ENCODE results near the gene ETS1.

GRCh38 chr11:128581561-128582272, 5.6 kb downstream of the ETS1 start:
- no peak for TF ChIP-seq SP1 (IDR thresholded peaks at IDR 0.05)
- TF ChIP-seq SUZ12 (IDR thresholded peaks at IDR 0.05), result no peak
- no peak for TF ChIP-seq CTBP1 (IDR thresholded peaks at IDR 0.05; ENCODE audit: borderline replicate concordance)
- no peak for TF ChIP-seq ARNT (IDR thresholded peaks at IDR 0.05)

Measured in HEK293T (cell line).